WTC11 (cell line): ENCODE measurements around the gene IQSEC1.

ENCODE experiments used
- ARID4B ChIP-seq: sonication (generic); formaldehyde crosslinking; IDR thresholded peaks from 2 replicates; pipeline ENCODE4 v1.8.0; 2023; ENCODE audit warnings: missing genetic modification reagents, mild to moderate bottlenecking, borderline replicate concordance
- MAX ChIP-seq: sonication (generic); formaldehyde crosslinking; IDR thresholded peaks from 2 replicates; pipeline ENCODE4 v1.8.0; 2022; ENCODE audit warnings: mild to moderate bottlenecking, missing genetic modification reagents
- NR2C2 ChIP-seq: sonication (generic); formaldehyde crosslinking; IDR thresholded peaks from 2 replicates; pipeline ENCODE4 v1.8.0; 2022; ENCODE audit warnings: mild to moderate bottlenecking, missing genetic modification reagents
- ZNF121 ChIP-seq: sonication (generic); formaldehyde crosslinking; IDR thresholded peaks from 2 replicates; pipeline ENCODE4 v1.8.0; 2023; ENCODE audit warnings: missing genetic modification reagents
- TF ChIP-seq, protein P1 (sequence below): fragments of 200-600 bp; IDR thresholded peaks from 2 replicates; pipeline ENCODE4 v1.8.0; 2022; ENCODE audit warnings: antibody characterized with exemption
- TF ChIP-seq, protein P2 (sequence below): sonication (generic); formaldehyde crosslinking; IDR thresholded peaks from 2 replicates; pipeline ENCODE4 v1.8.1; 2023; ENCODE audit warnings: mild to moderate bottlenecking, missing genetic modification reagents, moderate library complexity
- TF ChIP-seq, protein P3 (sequence below): sonication (generic); formaldehyde crosslinking; IDR thresholded peaks from 2 replicates; pipeline ENCODE4 v1.8.1; 2023; ENCODE audit warnings: mild to moderate bottlenecking, missing genetic modification reagents, moderate library complexity

DNA sequence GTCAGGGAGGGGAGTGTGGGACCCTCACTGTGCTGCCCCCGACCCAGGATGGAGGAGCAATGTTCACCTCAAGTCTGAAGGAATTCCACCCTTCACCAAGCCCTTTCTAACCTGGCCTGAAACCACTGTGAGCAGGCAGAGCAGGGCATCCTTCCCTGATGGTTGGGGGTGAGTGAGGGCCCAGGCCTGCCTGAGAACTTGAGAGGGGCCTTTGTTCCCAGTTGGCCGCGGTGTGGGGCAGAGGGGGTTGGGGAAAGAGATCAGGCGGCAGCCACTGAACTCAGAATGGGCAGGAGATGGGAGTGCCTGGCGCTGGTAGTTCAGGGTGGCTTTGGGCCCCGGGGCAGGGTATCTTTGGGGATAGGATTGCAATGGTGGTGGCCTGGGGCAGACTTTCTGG is 128.4 kb downstream of the IQSEC1 start:
- TF ChIP-seq, protein P1, sequence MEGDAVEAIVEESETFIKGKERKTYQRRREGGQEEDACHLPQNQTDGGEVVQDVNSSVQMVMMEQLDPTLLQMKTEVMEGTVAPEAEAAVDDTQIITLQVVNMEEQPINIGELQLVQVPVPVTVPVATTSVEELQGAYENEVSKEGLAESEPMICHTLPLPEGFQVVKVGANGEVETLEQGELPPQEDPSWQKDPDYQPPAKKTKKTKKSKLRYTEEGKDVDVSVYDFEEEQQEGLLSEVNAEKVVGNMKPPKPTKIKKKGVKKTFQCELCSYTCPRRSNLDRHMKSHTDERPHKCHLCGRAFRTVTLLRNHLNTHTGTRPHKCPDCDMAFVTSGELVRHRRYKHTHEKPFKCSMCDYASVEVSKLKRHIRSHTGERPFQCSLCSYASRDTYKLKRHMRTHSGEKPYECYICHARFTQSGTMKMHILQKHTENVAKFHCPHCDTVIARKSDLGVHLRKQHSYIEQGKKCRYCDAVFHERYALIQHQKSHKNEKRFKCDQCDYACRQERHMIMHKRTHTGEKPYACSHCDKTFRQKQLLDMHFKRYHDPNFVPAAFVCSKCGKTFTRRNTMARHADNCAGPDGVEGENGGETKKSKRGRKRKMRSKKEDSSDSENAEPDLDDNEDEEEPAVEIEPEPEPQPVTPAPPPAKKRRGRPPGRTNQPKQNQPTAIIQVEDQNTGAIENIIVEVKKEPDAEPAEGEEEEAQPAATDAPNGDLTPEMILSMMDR, result no peak
- TF ChIP-seq, protein P2, sequence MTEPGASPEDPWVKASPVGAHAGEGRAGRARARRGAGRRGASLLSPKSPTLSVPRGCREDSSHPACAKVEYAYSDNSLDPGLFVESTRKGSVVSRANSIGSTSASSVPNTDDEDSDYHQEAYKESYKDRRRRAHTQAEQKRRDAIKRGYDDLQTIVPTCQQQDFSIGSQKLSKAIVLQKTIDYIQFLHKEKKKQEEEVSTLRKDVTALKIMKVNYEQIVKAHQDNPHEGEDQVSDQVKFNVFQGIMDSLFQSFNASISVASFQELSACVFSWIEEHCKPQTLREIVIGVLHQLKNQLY (CRISPR knock-in tag), result no peak
- TF ChIP-seq ARID4B (CRISPR knock-in tag) (no peak), NR2C2 (CRISPR knock-in tag) (no peak), MAX (CRISPR knock-in tag) (no peak), ZNF121 (CRISPR knock-in tag) (no peak)
- TF ChIP-seq, protein P3, sequence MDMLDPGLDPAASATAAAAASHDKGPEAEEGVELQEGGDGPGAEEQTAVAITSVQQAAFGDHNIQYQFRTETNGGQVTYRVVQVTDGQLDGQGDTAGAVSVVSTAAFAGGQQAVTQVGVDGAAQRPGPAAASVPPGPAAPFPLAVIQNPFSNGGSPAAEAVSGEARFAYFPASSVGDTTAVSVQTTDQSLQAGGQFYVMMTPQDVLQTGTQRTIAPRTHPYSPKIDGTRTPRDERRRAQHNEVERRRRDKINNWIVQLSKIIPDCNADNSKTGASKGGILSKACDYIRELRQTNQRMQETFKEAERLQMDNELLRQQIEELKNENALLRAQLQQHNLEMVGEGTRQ (CRISPR knock-in tag), result no peak
